Karpas-422 (cell line): ENCODE results near the gene OLFML2B. TPM values are rescaled to one million over a fixed set of nuclear protein-coding genes. Genes with fewer than 3 reads are reported as not detected.
"Not testable (repeated sequence)": the region's sequence is repeated elsewhere in the genome, so short reads cannot be mapped to it uniquely, and the experiment has no call there.

Source experiments
- DNase-seq: peaks from one replicate; pipeline ENCODE4 v3.0.0-alpha.2; 2015
- H2AFZ ChIP-seq: fragments of 200-600 bp; sonication (generic); 2 replicates; pipeline ENCODE4 v1.6.1; 2014; ENCODE audit warnings: antibody characterized with exemption, low read length, mixed read lengths
- H3K27ac ChIP-seq: fragments of 200-600 bp; sonication (generic); 2 replicates; pipeline ENCODE4 v1.5.1; 2014; ENCODE audit warnings: mild to moderate bottlenecking, low read length, moderate library complexity
- H3K27me3 ChIP-seq: fragments of 200-600 bp; sonication (generic); 2 replicates; pipeline ENCODE4 v1.6.1; 2014; ENCODE audit warnings: low read length, mixed read lengths
- H3K36me3 ChIP-seq: fragments of 200-600 bp; sonication (generic); 2 replicates; pipeline ENCODE4 v1.6.1; 2014; ENCODE audit warnings: low read length, mixed read lengths; ENCODE audit not compliant: insufficient read depth
- H3K4me1 ChIP-seq: fragments of 200-600 bp; sonication (generic); 2 replicates; pipeline ENCODE4 v1.6.1; 2014; ENCODE audit warnings: mild to moderate bottlenecking, low read length, mixed read lengths
- H3K4me2 ChIP-seq: fragments of 200-600 bp; sonication (generic); 2 replicates; pipeline ENCODE4 v1.6.1; 2014; ENCODE audit warnings: low read length, low read depth, mild to moderate bottlenecking; ENCODE audit not compliant: poor library complexity, severe bottlenecking
- H3K4me3 ChIP-seq: fragments of 200-600 bp; sonication (generic); 2 replicates; pipeline ENCODE4 v1.5.1; 2014; ENCODE audit warnings: mild to moderate bottlenecking, antibody characterized with exemption, low read length, mixed read lengths
- H3K79me2 ChIP-seq: fragments of 200-600 bp; sonication (generic); 2 replicates; pipeline ENCODE4 v1.6.1; 2014; ENCODE audit warnings: mild to moderate bottlenecking, low read length, mixed read lengths
- H3K9ac ChIP-seq: fragments of 200-600 bp; sonication (generic); 2 replicates; pipeline ENCODE4 v1.6.0; 2014; ENCODE audit warnings: low read length
- H3K9me2 ChIP-seq: fragments of 200-600 bp; sonication (generic), shearing (Covaris generic); replicated peaks from 2 replicates; pipeline ENCODE4 v1.6.0; 2014; ENCODE audit warnings: mild to moderate bottlenecking, low read length, moderate library complexity; ENCODE audit not compliant: insufficient read depth
- H3K9me3 ChIP-seq: fragments of 300-700, 200-600 bp; sonication (generic); 2 replicates; pipeline ENCODE4 v1.6.1; 2014; ENCODE audit warnings: low read length, mixed read lengths
- H4K20me1 ChIP-seq: fragments of 200-600 bp; sonication (generic); 2 replicates; pipeline ENCODE4 v1.6.1; 2014; ENCODE audit warnings: mild to moderate bottlenecking, antibody characterized with exemption, low read length, low read depth; ENCODE audit not compliant: insufficient read depth
- total RNA-seq: library from RNA; depleted of rRNA; stranded (reverse); fragments of >200 nt; shearing (Covaris generic); gene quantifications from 2 replicates; pipeline ENCODE4 v1.2.3, GENCODE V29; 2014; ENCODE audit warnings: low replicate concordance

The OLFML2B gene
- total RNA-seq, 1 experiment from 2014 or later: not detected

GRCh38 chr1:162066836-162067235, 43.2 kb upstream of the OLFML2B start:
- not testable (repeated sequence) for H3K4me3 ChIP-seq, H3K9ac ChIP-seq, H3K27me3 ChIP-seq, H2AFZ ChIP-seq, H3K79me2 ChIP-seq, H4K20me1 ChIP-seq, H3K4me2 ChIP-seq, H3K36me3 ChIP-seq, H3K9me2 ChIP-seq, H3K27ac ChIP-seq, DNase-seq, H3K9me3 ChIP-seq
- H3K4me1 ChIP-seq: peaks cover 21% of the 10 kb centered on the region

DNA sequence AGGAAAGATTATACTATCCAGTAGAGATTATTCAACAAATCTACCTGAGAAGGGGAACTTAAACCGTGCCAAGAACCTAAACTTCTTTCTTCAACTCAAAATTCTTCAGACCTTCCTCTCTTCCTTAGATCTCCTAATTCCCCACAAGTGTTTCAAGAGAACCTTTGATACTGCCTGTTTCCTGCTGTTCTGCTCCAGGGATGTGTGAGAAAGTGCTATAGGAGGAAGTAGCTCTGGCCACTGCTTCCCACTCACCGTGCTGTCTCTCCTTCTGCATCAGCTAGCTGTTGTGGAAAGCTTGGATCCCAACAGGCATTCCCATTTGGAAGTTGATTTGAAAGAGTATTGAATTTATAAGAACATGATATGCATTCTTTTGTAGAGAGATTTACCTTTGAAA, 41.3 kb upstream of the OLFML2B start:
- H4K20me1 ChIP-seq: no peaks in the 10 kb centered on the region
- H3K27ac ChIP-seq: no peak overlapping the region
- no peak overlapping the region for H2AFZ ChIP-seq
- H3K4me3 ChIP-seq: no peak overlapping the region
- H3K4me2 ChIP-seq: no peak overlapping the region
- H3K4me1 ChIP-seq: peaks cover 21% of the 10 kb centered on the region
- no peaks in the 10 kb centered on the region for H3K9me3 ChIP-seq
- DNase-seq: no peak
- no peak overlapping the region for H3K9ac ChIP-seq
- H3K9me2 ChIP-seq: no peaks in the 10 kb centered on the region
- no peaks in the 10 kb centered on the region for H3K36me3 ChIP-seq
- 0 out of 2 replicates have a peak, but pooled peaks cover 4% of the 10 kb centered on the region for H3K27me3 ChIP-seq
- no peaks in the 10 kb centered on the region for H3K79me2 ChIP-seq

- H3K36me3 ChIP-seq: no peaks in the 10 kb centered on the region
- no peak for DNase-seq
These were observed 38.9 kb upstream of the OLFML2B start for GRCh38 chr1:162062542-162063015.

DNA sequence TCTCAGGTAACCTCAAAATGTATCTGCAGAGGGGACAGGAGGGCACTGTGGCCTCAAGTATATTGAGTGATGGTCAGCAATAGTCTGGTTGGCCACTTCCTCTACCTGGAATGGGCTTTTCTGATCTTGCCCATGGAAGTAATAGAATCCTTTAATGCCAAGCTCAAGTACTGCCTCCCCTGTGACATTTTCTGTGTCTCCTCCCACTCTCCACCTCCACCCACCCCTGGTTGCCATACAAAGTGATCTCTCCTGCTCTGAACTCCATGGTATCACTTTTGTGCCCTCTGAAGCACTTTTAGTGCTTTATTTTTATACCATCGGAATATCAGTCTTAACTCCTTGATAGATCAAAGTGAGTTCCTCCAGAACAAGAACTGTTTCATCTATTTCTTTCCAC, 36.6 kb upstream of the OLFML2B start:
- DNase-seq: no peak
- H3K9ac ChIP-seq: no peak overlapping the region
- no peaks in the 10 kb centered on the region; the same call in 1 of the 2 replicates for H3K4me1 ChIP-seq
- H3K4me3 ChIP-seq: no peak overlapping the region
- H3K9me3 ChIP-seq: no peaks in the 10 kb centered on the region
- no peaks in the 10 kb centered on the region for H3K9me2 ChIP-seq
- no peak overlapping the region for H3K27ac ChIP-seq
- H3K79me2 ChIP-seq: no peaks in the 10 kb centered on the region
- 0 out of 2 replicates have a peak, but pooled peaks cover 4% of the 10 kb centered on the region for H3K27me3 ChIP-seq
- H3K4me2 ChIP-seq: no peak overlapping the region
- H4K20me1 ChIP-seq: no peaks in the 10 kb centered on the region
- H3K36me3 ChIP-seq: no peaks in the 10 kb centered on the region
- H2AFZ ChIP-seq: no peak overlapping the region

More at GRCh38 chr1:162062542-162063015, 38.9 kb upstream of the OLFML2B start:
- H3K27me3 ChIP-seq: 0 out of 2 replicates have a peak, but pooled peaks cover 4% of the 10 kb centered on the region
- no peaks in the 10 kb centered on the region for H3K9me2 ChIP-seq
- no peak overlapping the region for H3K4me2 ChIP-seq
- no peak overlapping the region for H3K9ac ChIP-seq
- no peaks in the 10 kb centered on the region for H4K20me1 ChIP-seq
- H3K9me3 ChIP-seq: no peaks in the 10 kb centered on the region
- no peak overlapping the region for H3K27ac ChIP-seq
- H3K4me1 ChIP-seq: peaks cover 16% of the 10 kb centered on the region
- no peaks in the 10 kb centered on the region for H3K79me2 ChIP-seq
- no peak overlapping the region for H2AFZ ChIP-seq
- no peak overlapping the region for H3K4me3 ChIP-seq

DNA sequence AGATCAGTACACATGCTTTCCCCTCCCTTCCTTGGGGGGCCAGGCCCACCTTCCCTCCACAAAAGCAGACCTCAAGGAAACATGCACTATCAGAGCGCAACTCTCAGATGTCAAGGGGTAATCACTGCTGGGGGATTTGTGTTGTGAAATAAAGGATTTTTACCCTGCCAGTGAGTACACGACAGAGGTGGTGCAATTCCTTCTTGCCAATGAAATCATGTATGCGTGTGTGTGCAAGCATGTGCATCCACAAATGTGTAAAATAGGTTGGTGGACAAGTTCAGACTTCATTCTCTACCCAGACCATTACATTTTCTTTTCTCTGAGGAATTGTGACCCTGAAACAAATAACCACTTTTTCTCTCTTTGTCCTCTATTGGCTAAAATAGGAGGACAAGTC, 36.1 kb upstream of the OLFML2B start:
- Histone ChIP-seq H3K27me3 (0 out of 2 replicates have a peak, but pooled peaks cover under 1% of the 10 kb centered on the region), H3K9ac (no peak overlapping the region), H3K4me1 (no peaks in the 10 kb centered on the region; the same call in 1 of the 2 replicates), H3K9me2 (no peaks in the 10 kb centered on the region), H3K4me3 (no peak overlapping the region), H3K9me3 (no peaks in the 10 kb centered on the region), H3K4me2 (no peak overlapping the region), H3K27ac (no peak overlapping the region), H3K36me3 (no peaks in the 10 kb centered on the region), H3K79me2 (no peaks in the 10 kb centered on the region), H4K20me1 (no peaks in the 10 kb centered on the region), H2AFZ (no peak overlapping the region)
- DNase-seq: no peak

DNA sequence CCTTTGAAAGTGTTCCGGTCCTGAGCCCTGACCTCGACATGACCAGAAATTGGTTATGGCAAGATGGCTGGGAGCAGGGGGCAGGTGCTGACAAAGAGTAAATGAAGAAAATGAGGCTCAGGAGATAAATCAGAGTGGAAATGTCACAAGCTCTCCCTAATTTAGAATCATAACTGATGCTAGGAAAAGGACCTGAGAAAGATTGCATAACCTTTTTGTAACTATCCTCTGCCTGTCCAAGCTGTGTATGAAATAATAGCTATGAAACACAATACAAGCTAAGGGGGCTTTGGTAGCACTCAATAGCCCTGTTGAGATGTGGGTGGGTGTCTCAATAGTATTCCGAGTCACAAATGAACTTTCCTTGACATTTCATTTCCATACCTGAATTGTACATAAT, 32.9 kb upstream of the OLFML2B start:
- H2AFZ ChIP-seq: no peak overlapping the region
- no peaks in the 10 kb centered on the region for H3K36me3 ChIP-seq
- no peak overlapping the region for H3K4me2 ChIP-seq
- no peak overlapping the region for H3K9ac ChIP-seq
- no peaks in the 10 kb centered on the region for H3K9me2 ChIP-seq
- H3K27me3 ChIP-seq: no peaks in the 10 kb centered on the region
- no peaks in the 10 kb centered on the region for H3K4me1 ChIP-seq
- H4K20me1 ChIP-seq: no peaks in the 10 kb centered on the region
- no peak for DNase-seq
- no peak overlapping the region for H3K27ac ChIP-seq
- H3K79me2 ChIP-seq: no peaks in the 10 kb centered on the region
- H3K9me3 ChIP-seq: no peaks in the 10 kb centered on the region
- H3K4me3 ChIP-seq: no peak overlapping the region

DNA sequence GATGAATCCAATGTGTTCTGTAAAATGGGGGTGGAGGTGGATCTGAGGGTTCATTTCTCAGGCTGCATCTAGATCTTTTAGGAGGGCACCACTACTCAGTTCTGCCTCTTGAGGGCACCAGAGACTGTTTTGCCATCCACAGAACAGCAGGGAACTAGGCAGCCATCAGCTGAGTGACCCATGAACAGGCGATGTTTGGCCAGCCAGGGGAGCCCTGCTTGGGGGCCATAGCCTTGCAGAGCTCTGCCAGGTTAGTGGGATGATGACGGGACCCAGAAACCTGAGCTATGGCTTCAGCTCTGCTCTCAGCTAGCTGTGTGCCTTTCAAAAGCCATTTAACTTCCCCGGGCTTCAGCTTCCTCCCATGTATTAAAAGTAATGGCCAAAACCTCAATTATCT, 32.4 kb upstream of the OLFML2B start:
- no peak overlapping the region for H2AFZ ChIP-seq
- no peak overlapping the region for H3K27ac ChIP-seq
- H3K9ac ChIP-seq: no peak overlapping the region
- no peak overlapping the region for H3K4me3 ChIP-seq
- H3K9me3 ChIP-seq: no peaks in the 10 kb centered on the region
- H3K79me2 ChIP-seq: no peaks in the 10 kb centered on the region
- H3K9me2 ChIP-seq: no peaks in the 10 kb centered on the region
- H3K4me2 ChIP-seq: no peak overlapping the region
- no peaks in the 10 kb centered on the region for H3K27me3 ChIP-seq
- H3K4me1 ChIP-seq: no peaks in the 10 kb centered on the region
- H4K20me1 ChIP-seq: no peaks in the 10 kb centered on the region
- H3K36me3 ChIP-seq: no peaks in the 10 kb centered on the region
- peak; percentile 90 for DNase-seq

- Histone ChIP-seq H3K27ac (no peak overlapping the region), H3K4me3 (no peak overlapping the region), H4K20me1 (no peaks in the 10 kb centered on the region), H3K4me1 (no peaks in the 10 kb centered on the region), H3K27me3 (no peaks in the 10 kb centered on the region), H3K9me3 (no peaks in the 10 kb centered on the region), H3K4me2 (no peak overlapping the region), H3K9me2 (no peaks in the 10 kb centered on the region), H3K79me2 (no peaks in the 10 kb centered on the region), H3K36me3 (no peaks in the 10 kb centered on the region), H3K9ac (no peak overlapping the region), H2AFZ (no peak overlapping the region)
- DNase-seq: no peak
These were observed 31.4 kb upstream of the OLFML2B start for GRCh38 chr1:162055062-162055461.

DNA sequence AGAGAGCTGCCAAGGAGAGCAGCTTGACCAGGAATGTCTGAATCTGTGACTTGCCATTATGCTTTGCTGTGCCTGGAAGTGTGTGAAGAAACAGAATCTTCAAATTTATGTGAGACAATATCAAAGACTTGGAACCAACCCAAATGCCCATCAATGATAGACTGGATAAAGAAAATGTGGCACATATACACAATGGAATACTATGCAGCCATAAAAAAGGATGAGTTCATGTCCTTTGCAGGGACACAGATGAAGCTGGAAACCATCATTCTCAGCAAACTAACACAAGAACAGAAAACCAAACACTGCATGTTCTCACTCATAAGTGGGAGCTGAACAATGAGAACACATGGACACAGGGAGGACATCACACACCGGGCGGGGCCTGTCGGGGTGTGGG, 30.3 kb upstream of the OLFML2B start:
- not testable (repeated sequence) for H4K20me1 ChIP-seq, H3K27me3 ChIP-seq, H3K79me2 ChIP-seq, H3K4me1 ChIP-seq, H3K4me2 ChIP-seq, DNase-seq, H2AFZ ChIP-seq, H3K9me2 ChIP-seq, H3K9ac ChIP-seq, H3K27ac ChIP-seq, H3K36me3 ChIP-seq, H3K4me3 ChIP-seq, H3K9me3 ChIP-seq
